GM19372 (cell line): ENCODE data around the gene VIT.
"Not testable (repeated sequence)": the region's sequence is repeated elsewhere in the genome, so short reads cannot be mapped to it uniquely, and the experiment has no call there.

Source experiments
- ATAC-seq: cut with Tn5 transposase; IDR thresholded peaks from one replicate; pipeline ENCODE4 v1.9.1; 2021; ENCODE audit warnings: mild to moderate bottlenecking, low read depth, moderate library complexity; ENCODE audit not compliant: unreplicated experiment

The VIT gene

GRCh38 chr2:36676364-36676763 is 20.1 kb upstream of the VIT start:
- no peak for ATAC-seq

GRCh38 chr2:36677386-36677785 is 19.1 kb upstream of the VIT start:
- ATAC-seq, result no peak

GRCh38 chr2:36677996-36678605 is 18.4 kb upstream of the VIT start:
- no peak for ATAC-seq

GRCh38 chr2:36678856-36679255 is 17.7 kb upstream of the VIT start:
- ATAC-seq, result no peak

- no peak for ATAC-seq
Measured at GRCh38 chr2:36680012-36680411, 16.5 kb upstream of the VIT start.

GRCh38 chr2:36682562-36682961 is 13.9 kb upstream of the VIT start:
- ATAC-seq, result no peak

GRCh38 chr2:36683002-36683401 is 13.5 kb upstream of the VIT start:
- no peak for ATAC-seq

- not testable (repeated sequence) for ATAC-seq
Measured at GRCh38 chr2:36688291-36688690, 8.2 kb upstream of the VIT start.

- not testable (repeated sequence) for ATAC-seq
Measured at GRCh38 chr2:36689013-36689412, 7.5 kb upstream of the VIT start.

- no peak for ATAC-seq
Measured at GRCh38 chr2:36692121-36692520, 4.4 kb upstream of the VIT start.

GRCh38 chr2:36693825-36694224 is 2.7 kb upstream of the VIT start:
- no peak for ATAC-seq

GRCh38 chr2:36695746-36696415 is 626 bp upstream of the VIT start:
- no peak for ATAC-seq

GRCh38 chr2:36697424-36698066 is 1.0 kb downstream of the VIT start:
- ATAC-seq, result no peak

GRCh38 chr2:36698993-36699392 is 2.5 kb downstream of the VIT start:
- ATAC-seq, result no peak

GRCh38 chr2:36700311-36700710 is 3.8 kb downstream of the VIT start:
- no peak for ATAC-seq

- no peak for ATAC-seq
Measured at GRCh38 chr2:36701391-36701795, 4.9 kb downstream of the VIT start.

GRCh38 chr2:36701918-36702317 is 5.4 kb downstream of the VIT start:
- ATAC-seq, result no peak

GRCh38 chr2:36702781-36703180 is 6.3 kb downstream of the VIT start:
- no peak for ATAC-seq

GRCh38 chr2:36704475-36705150 is 8.1 kb downstream of the VIT start:
- no peak for ATAC-seq

GRCh38 chr2:36705326-36706020 is 9.0 kb downstream of the VIT start:
- ATAC-seq, result no peak
